Mucosa of stomach (tissue), 1 donor: ENCODE data around the gene FHAD1.

Experiments used
- H3K27me3 ChIP-seq: one replicate; pipeline ENCODE4 v1.7.0; 2013; ENCODE audit warnings: mild to moderate bottlenecking, low read length; ENCODE audit not compliant: control insufficient read depth, insufficient read depth
- H3K36me3 ChIP-seq: one replicate; pipeline ENCODE4 v1.7.0; 2013; ENCODE audit warnings: low read length; ENCODE audit not compliant: control insufficient read depth, insufficient read depth
- H3K4me1 ChIP-seq: one replicate; pipeline ENCODE4 v1.7.0; 2013; ENCODE audit warnings: mild to moderate bottlenecking, low read length; ENCODE audit not compliant: control insufficient read depth, insufficient read depth
- H3K4me3 ChIP-seq: one replicate; pipeline ENCODE4 v1.7.0; 2013; ENCODE audit warnings: low read length
- H3K9ac ChIP-seq: one replicate; pipeline ENCODE4 v1.7.0; 2013; ENCODE audit warnings: mild to moderate bottlenecking, low read length, moderate library complexity
- H3K9me3 ChIP-seq: one replicate; pipeline ENCODE4 v1.7.0; 2013; ENCODE audit warnings: mild to moderate bottlenecking, low read length, moderate library complexity; ENCODE audit not compliant: control insufficient read depth
- donor health status: Pancreatic carcinoma.

The FHAD1 gene

GRCh38 chr1:15275921-15276683 is 29.1 kb downstream of the FHAD1 start:
- Histone ChIP-seq H3K4me1 (peaks cover 3% of the 10 kb centered on the region), H3K9ac (no peak overlapping the region), H3K27me3 (no peaks in the 10 kb centered on the region), H3K4me3 (no peak overlapping the region), H3K9me3 (no peaks in the 10 kb centered on the region), H3K36me3 (no peaks in the 10 kb centered on the region)

- no peaks in the 10 kb centered on the region for H3K36me3 ChIP-seq
- H3K4me3 ChIP-seq = no peak overlapping the region
- H3K9me3 ChIP-seq = no peaks in the 10 kb centered on the region
- no peaks in the 10 kb centered on the region for H3K27me3 ChIP-seq
- peaks cover 3% of the 10 kb centered on the region for H3K4me1 ChIP-seq
- H3K9ac ChIP-seq = no peak overlapping the region
Observed at GRCh38 chr1:15276691-15277446, 29.8 kb downstream of the FHAD1 start.

GRCh38 chr1:15277447-15277838 is 30.4 kb downstream of the FHAD1 start:
- H3K9ac ChIP-seq = no peak overlapping the region
- no peaks in the 10 kb centered on the region for H3K27me3 ChIP-seq
- no peaks in the 10 kb centered on the region for H3K4me1 ChIP-seq
- no peaks in the 10 kb centered on the region for H3K9me3 ChIP-seq
- no peak overlapping the region for H3K4me3 ChIP-seq
- H3K36me3 ChIP-seq = no peaks in the 10 kb centered on the region

DNA sequence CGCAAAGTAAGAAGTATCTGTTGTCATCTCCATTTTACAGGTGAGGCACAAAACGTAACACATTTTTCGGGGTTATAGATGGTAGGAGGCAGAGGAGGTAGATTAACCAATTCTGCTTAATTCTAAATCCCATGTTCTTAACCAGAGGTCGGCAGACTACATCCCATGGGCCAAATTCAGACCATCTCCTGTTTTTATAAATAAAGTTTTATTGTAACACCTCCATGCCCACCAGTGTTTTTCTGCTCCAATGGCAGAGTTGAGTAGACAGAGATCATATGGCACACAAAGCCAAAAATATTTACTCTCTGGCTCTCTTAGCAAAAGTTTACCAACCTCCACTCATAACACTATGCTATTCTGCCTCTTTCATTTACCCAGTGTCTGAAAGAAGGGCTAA is 30.9 kb downstream of the FHAD1 start:
- Histone ChIP-seq H3K27me3 (no peaks in the 10 kb centered on the region), H3K4me3 (no peak overlapping the region), H3K36me3 (no peaks in the 10 kb centered on the region), H3K4me1 (peaks cover 4% of the 10 kb centered on the region), H3K9me3 (no peaks in the 10 kb centered on the region), H3K9ac (no peak overlapping the region)

DNA sequence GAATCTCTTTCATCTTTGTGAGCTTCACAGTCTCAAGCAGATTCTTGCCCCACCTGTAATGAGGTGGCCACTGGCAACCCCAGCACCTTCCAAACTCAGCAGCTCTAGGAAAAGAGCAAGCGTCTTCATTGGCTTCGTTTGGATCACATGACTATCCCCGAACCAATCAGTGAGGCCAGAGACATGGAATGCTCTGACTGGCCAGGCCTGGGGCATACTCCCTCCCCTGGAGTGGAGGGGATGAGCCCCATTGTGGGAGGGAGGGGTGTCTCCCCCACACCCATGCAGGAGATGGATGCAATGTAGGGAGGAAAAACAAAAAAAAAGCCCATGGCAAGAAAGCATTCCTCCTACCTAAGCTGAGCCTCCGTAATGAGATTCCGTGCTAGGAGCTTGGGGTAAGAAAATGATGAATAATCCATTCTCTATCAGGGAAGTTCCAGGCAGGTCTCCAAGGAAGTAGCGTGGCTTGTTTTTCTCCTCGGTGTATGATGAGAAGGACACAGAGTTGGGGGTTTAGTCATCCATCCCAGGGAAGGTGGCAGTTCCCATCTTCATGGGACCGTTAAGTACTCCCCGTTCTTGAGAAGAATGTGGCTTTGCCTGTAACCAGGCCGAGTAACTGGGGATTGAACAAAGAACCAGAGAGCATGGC is 32.7 kb downstream of the FHAD1 start:
- Histone ChIP-seq H3K36me3 (no peaks in the 10 kb centered on the region), H3K4me1 (peaks cover 19% of the 10 kb centered on the region), H3K9ac (no peak overlapping the region), H3K9me3 (no peaks in the 10 kb centered on the region), H3K4me3 (no peak overlapping the region), H3K27me3 (no peaks in the 10 kb centered on the region)

DNA sequence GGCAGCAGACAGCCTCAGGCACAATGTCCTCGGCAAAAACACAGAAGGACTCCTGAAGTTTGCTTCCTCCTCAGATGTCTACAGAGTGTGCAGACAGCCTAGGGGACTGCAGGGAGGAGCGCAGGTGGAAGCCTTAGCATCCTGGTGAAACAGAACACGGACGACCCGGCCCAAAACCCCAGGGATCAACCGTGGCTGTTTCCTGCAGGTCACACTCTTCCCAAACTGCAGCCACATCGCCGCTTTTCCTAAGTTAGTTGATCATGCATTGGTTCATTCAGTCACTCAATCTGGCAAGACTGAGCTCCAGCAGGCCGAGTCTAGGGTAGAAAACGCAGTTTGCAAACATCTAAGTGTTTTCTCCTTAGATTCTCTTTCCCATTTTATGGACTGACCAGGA is 33.4 kb downstream of the FHAD1 start:
- H3K4me3 ChIP-seq = no peak overlapping the region
- peaks cover 21% of the 10 kb centered on the region for H3K4me1 ChIP-seq

DNA sequence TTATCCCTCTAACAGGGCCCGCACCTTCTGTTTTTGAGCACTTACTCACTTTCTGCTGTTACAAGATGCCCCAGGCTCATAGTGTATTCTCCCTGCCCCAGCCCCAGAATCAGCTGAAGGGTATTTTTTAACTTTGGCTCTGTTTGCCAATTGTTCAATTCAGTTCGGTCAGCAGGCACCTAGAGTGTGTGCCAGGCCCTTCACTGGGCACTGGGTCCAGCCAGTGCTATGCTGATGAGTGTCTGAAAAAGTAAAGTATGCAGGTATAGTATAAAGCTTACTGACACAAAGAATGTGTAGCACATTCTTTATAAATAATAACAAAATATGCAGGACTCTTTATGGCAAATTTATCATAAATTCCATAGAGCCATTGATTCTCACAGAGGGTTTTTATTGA is 35.0 kb downstream of the FHAD1 start:
- no peak overlapping the region for H3K9ac ChIP-seq
- no peak overlapping the region for H3K4me3 ChIP-seq
- H3K4me1 ChIP-seq = peaks cover 36% of the 10 kb centered on the region
- no peaks in the 10 kb centered on the region for H3K36me3 ChIP-seq
- H3K27me3 ChIP-seq = no peaks in the 10 kb centered on the region
- H3K9me3 ChIP-seq = no peaks in the 10 kb centered on the region

More for the DNA sequence above, 33.4 kb downstream of the FHAD1 start:
- Histone ChIP-seq H3K36me3 (no peaks in the 10 kb centered on the region), H3K9ac (no peak overlapping the region), H3K9me3 (no peaks in the 10 kb centered on the region), H3K27me3 (no peaks in the 10 kb centered on the region)

- Histone ChIP-seq H3K36me3 (no peaks in the 10 kb centered on the region), H3K4me1 (peaks cover 36% of the 10 kb centered on the region), H3K9me3 (no peaks in the 10 kb centered on the region), H3K27me3 (no peaks in the 10 kb centered on the region), H3K9ac (no peak overlapping the region), H3K4me3 (no peak overlapping the region)
Observed at GRCh38 chr1:15282810-15283474, 35.9 kb downstream of the FHAD1 start.

DNA sequence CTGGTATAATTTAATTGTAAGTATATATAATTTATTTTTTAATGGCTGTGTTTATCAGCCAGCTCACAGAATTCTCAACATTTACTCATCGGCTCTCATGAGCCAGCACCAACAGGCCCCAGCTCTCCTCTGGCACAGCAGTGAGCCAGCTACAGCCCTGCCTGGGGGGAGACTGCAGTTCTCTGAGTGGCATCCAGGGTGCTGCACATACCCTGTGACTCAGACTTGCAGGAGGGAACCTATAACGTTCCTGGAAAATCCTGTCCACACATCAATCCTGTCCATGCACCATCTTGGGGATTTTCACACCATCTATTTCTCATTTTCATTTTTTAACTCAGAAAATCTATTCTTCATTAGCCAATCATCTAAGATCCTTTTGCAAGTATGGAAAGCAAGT is 36.5 kb downstream of the FHAD1 start:
- H3K4me1 ChIP-seq = peaks cover 36% of the 10 kb centered on the region
- H3K4me3 ChIP-seq = no peak overlapping the region
- H3K27me3 ChIP-seq = no peaks in the 10 kb centered on the region
- H3K9ac ChIP-seq = no peak overlapping the region
- no peaks in the 10 kb centered on the region for H3K36me3 ChIP-seq
- H3K9me3 ChIP-seq = no peaks in the 10 kb centered on the region

- H3K36me3 ChIP-seq = no peaks in the 10 kb centered on the region
- H3K4me1 ChIP-seq = peaks cover 49% of the 10 kb centered on the region
- H3K9ac ChIP-seq = no peak overlapping the region
- no peak overlapping the region for H3K4me3 ChIP-seq
- H3K9me3 ChIP-seq = no peaks in the 10 kb centered on the region
- no peaks in the 10 kb centered on the region for H3K27me3 ChIP-seq
Observed at GRCh38 chr1:15286452-15286851, 39.4 kb downstream of the FHAD1 start.

DNA sequence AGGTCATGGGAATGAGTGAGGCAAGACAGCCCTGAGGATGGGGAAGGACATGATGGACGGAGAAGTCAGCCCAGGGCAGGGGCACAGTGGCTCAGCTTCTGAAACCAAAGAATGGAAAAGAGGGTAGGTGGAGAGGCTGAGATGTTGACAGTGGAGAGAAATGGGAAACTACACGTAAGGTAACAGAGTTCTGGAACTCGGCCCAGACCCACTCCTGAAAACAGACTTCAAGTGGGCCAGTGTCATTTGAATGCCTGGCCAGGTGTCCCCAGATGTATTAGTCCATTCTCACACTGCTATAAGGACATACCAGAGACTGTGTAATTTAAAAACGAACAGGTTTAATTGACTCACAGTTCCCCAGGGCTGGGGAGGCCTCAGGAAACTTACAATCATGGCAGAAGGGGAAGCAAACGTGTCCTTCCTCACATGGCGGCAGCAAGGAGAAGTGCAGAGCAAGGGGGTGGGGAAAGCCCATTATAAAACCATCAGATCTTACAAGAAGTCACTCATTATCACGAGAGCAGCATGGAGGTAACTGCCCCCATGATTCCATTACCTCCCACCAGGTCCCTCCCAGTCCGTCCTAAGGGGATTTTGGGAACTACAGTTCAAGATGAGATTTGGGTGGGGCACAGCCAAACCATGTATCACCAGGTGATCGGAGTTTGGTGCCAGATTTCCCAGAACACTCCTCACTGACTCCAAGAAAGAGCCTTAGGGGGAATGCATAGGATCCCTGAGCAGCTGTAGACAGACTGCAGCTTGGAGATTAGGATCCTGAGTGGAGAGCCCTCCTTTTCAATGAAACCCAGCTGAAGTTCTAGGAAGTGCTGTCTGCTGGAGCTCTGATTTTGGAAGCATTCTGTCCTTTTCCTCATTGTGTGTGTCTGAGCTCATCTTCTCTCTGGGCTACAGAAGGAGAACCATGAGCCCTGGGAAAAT is 40.3 kb downstream of the FHAD1 start:
- no peaks in the 10 kb centered on the region for H3K27me3 ChIP-seq
- no peaks in the 10 kb centered on the region for H3K9me3 ChIP-seq
- H3K4me3 ChIP-seq = no peak overlapping the region
- H3K9ac ChIP-seq = no peak overlapping the region
- no peaks in the 10 kb centered on the region for H3K36me3 ChIP-seq
- peaks cover 49% of the 10 kb centered on the region for H3K4me1 ChIP-seq
